Cardiac fibroblast (primary cell): ENCODE measurements around the gene AUH.

Experiments used
- DNase-seq, 2 donors: peaks; one replicate each; pipeline versions ENCODE4 v3.0.0 to v3.0.0-alpha.2; 2010; ENCODE audit warnings: low read depth in 2 of 2
- H3K4me3 ChIP-seq, 2 donors: replicated peaks in 1 of 2; 1 replicate in 1 of 2; 2 replicates in 1 of 2; pipeline ENCODE4 v1.5.1; 2011; ENCODE audit warnings: low read depth in 2 of 2, low read length in 2 of 2, mild to moderate bottlenecking in 2 of 2, moderate library complexity in 1 of 2
- CTCF ChIP-seq: IDR thresholded peaks from one replicate; pipeline ENCODE4 v1.5.1; 2011; ENCODE audit warnings: low read depth, mild to moderate bottlenecking, low read length, inconsistent platforms

Gene AUH

GRCh38 chr9:91312717-91313325, 48.9 kb downstream of the AUH start:
- no peak for TF ChIP-seq CTCF
- no peak overlapping the region for H3K4me3 ChIP-seq
- no peak for DNase-seq

GRCh38 chr9:91310037-91310436, 51.7 kb downstream of the AUH start:
- no peak for TF ChIP-seq CTCF
- DNase-seq = no peak

GRCh38 chr9:91308191-91308590, 53.5 kb downstream of the AUH start:
- no peak overlapping the region for H3K4me3 ChIP-seq
- no peak for TF ChIP-seq CTCF
- DNase-seq = no peak

More at GRCh38 chr9:91310037-91310436, 51.7 kb downstream of the AUH start:
- no peak overlapping the region for H3K4me3 ChIP-seq

- TF ChIP-seq CTCF = no peak
- no peak overlapping the region for H3K4me3 ChIP-seq
- no peak for DNase-seq
Measured at GRCh38 chr9:91307279-91307678, 54.4 kb downstream of the AUH start.

- no peak overlapping the region for H3K4me3 ChIP-seq
- TF ChIP-seq CTCF = no peak
- no peak for DNase-seq
Measured at GRCh38 chr9:91306296-91306630, 55.5 kb downstream of the AUH start.

- DNase-seq = no peak
- no peak for TF ChIP-seq CTCF
- H3K4me3 ChIP-seq = no peak overlapping the region
Measured at GRCh38 chr9:91305596-91306295, 56.0 kb downstream of the AUH start.
